Right lobe of liver (tissue), 6 donors: ENCODE measurements around the gene ASZ1. TPM values are rescaled to one million over a fixed set of nuclear protein-coding genes. Genes with fewer than 3 reads are reported as not detected.
"Not testable (repeated sequence)": the region's sequence is repeated elsewhere in the genome, so short reads cannot be mapped to it uniquely, and the experiment has no call there.

Experiments used
- ATAC-seq, 4 donors: fragments of 200-7000 bp; cut with Tn5 transposase; one replicate each; pipeline ENCODE4 v1.9.1; 2020; ENCODE audit warnings: mild to moderate bottlenecking in 4 of 4, moderate library complexity in 4 of 4
- DNase-seq, 3 donors: peaks; one replicate each; pipeline ENCODE4 v3.0.0-alpha.2; 2020
- H3K27ac ChIP-seq, 3 donors: fragments of 200-600 bp; one replicate each; pipeline ENCODE4 v1.8.0; 2022
- H3K27me3 ChIP-seq, 2 donors: fragments of 200-600 bp; one replicate each; pipeline ENCODE4 v1.8.0; 2022
- H3K36me3 ChIP-seq, 4 donors: fragments of 200-600 bp; sonication (generic) in 1 of 4; one replicate each; pipeline versions ENCODE4 v1.5.1 to v1.8.0; 2017 to 2022; ENCODE audit warnings: control low read depth in 1 of 4
- H3K4me1 ChIP-seq, 4 donors: fragments of 200-600 bp; sonication (generic) in 1 of 4; one replicate each; pipeline versions ENCODE4 v1.5.1 to v1.8.0; 2017 to 2022; ENCODE audit warnings: control low read depth in 1 of 4
- H3K4me3 ChIP-seq, 3 donors: fragments of 200-600 bp; one replicate each; pipeline ENCODE4 v1.8.0; 2022
- H3K9me3 ChIP-seq, 4 donors: fragments of 200-600 bp; sonication (generic) in 1 of 4; one replicate each; pipeline versions ENCODE4 v1.5.1 to v1.8.0; 2017 to 2022; ENCODE audit warnings: control low read depth in 1 of 4
- CTCF ChIP-seq, 4 donors: fragments of 200-600 bp in 3 of 4; fragments of 450-650 bp in 1 of 4; IDR thresholded peaks; one replicate each; pipeline versions ENCODE4 v1.5.1 to v1.8.0; 2016 to 2022; ENCODE audit warnings: antibody characterized with exemption in 4 of 4, mild to moderate bottlenecking in 2 of 4
- POLR2A ChIP-seq: fragments of 450-650 bp; IDR thresholded peaks from one replicate; pipeline ENCODE4 v1.6.1; 2017; ENCODE audit warnings: antibody characterized with exemption, mild to moderate bottlenecking
- WGBS: methylation state at CpG from one replicate; pipeline ENCODE4 v1.1.6; 2018; ENCODE audit warnings: low coverage, low lambda C conversion rate; ENCODE audit not compliant: insufficient coverage; ENCODE audit errors: missing lambda C conversion rate; 5-methylcytosine and 5-hydroxymethylcytosine counted together
- intact Hi-C, 2 donors: fragments of 100-400 bp; cut with DNase I; formaldehyde crosslinking; loops; one replicate each; pipeline versions ENCODE4 v1.11.2 to v1.14.1; 2022
- total RNA-seq, 6 experiments: library from RNA; depleted of rRNA in 2 of 6; stranded (reverse); fragments of >200 nt in 2 of 6; fragmentation: NEBNext Ultra II Directional in 3 of 6; extraction: Animal tissue kit (Norgen Biotek cat#: 25700) in 3 of 6; gene quantifications; one replicate each; pipeline versions ENCODE4 v1.1.0 to v1.2.4, GENCODE V29; 2016 to 2023
- donor health status: DM: no; HTN: yes; CAD: no.
- donor health status: DM: no; HTN: no; CAD: no.
- donor health status: DM: no; HTN: no; CAD: no.
- donor health status: DM: no; HTN: yes; CAD: no.
- donor health status: DM: no; HTN: yes; CAD: no.

ASZ1 gene
- total RNA-seq, 6 experiments from 2014 or later, result not detected

- DNase-seq (no peak), ATAC-seq (no peak)
- H3K4me1 ChIP-seq, result no peaks in the 10 kb centered on the region
- 76% methylated on average over 2 of the region's 2 CpGs for WGBS
- no peak overlapping the region for H3K27ac ChIP-seq
- H3K4me3 ChIP-seq, result no peak overlapping the region
- TF ChIP-seq CTCF (IDR thresholded peaks at IDR 0.05) (no peak), POLR2A (no peak)
- H3K9me3 ChIP-seq, result no peaks in the 10 kb centered on the region
- no peaks in the 10 kb centered on the region for H3K27me3 ChIP-seq
- intact Hi-C loops, result no loop called here
- no peaks in the 10 kb centered on the region for H3K36me3 ChIP-seq
Observed at GRCh38 chr7:117468174-117468573, 40.9 kb upstream of the ASZ1 start.

- H3K36me3 ChIP-seq, ATAC-seq, H3K4me3 ChIP-seq, intact Hi-C loops, H3K4me1 ChIP-seq, H3K9me3 ChIP-seq, H3K27me3 ChIP-seq, DNase-seq, H3K27ac ChIP-seq: not testable (repeated sequence)
- WGBS, result 81% methylated on average over 2 of the region's 4 CpGs
Observed at GRCh38 chr7:117460815-117461214, 33.5 kb upstream of the ASZ1 start.

- ATAC-seq (no peak), DNase-seq (no peak)
- no peak overlapping the region for H3K27ac ChIP-seq
- no peaks in the 10 kb centered on the region for H3K36me3 ChIP-seq
- H3K9me3 ChIP-seq, result no peaks in the 10 kb centered on the region
- no peak overlapping the region for H3K4me3 ChIP-seq
- intact Hi-C loops, result no loop called here
- TF ChIP-seq CTCF (IDR thresholded peaks at IDR 0.05) (no peak), POLR2A (no peak)
- H3K4me1 ChIP-seq, result no peaks in the 10 kb centered on the region
- H3K27me3 ChIP-seq, result no peaks in the 10 kb centered on the region
Observed at GRCh38 chr7:117459735-117460134, 32.4 kb upstream of the ASZ1 start.

GRCh38 chr7:117458977-117459583, 31.8 kb upstream of the ASZ1 start:
- no peak for TF ChIP-seq POLR2A
- peak; percentile 60 to 76 (median 68) for TF ChIP-seq CTCF (IDR thresholded peaks at IDR 0.05)
- intact Hi-C loops, result no loop called here
- ATAC-seq (peak; percentile 35 to 69 (median 62)), DNase-seq (no peak)
- Histone ChIP-seq H3K9me3 (no peaks in the 10 kb centered on the region), H3K4me1 (no peaks in the 10 kb centered on the region), H3K4me3 (no peak overlapping the region), H3K27me3 (no peaks in the 10 kb centered on the region), H3K27ac (no peak overlapping the region), H3K36me3 (no peaks in the 10 kb centered on the region)
- WGBS, result 30% methylated on average over 3 of the region's 3 CpGs

- ATAC-seq (no peak), DNase-seq (no peak)
- intact Hi-C loops, result no loop called here
- WGBS, result 58% methylated on average over 2 of the region's 2 CpGs
- H3K4me3 ChIP-seq, result no peak overlapping the region
- TF ChIP-seq POLR2A, result no peak
- H3K27ac ChIP-seq, result no peak overlapping the region
- H3K27me3 ChIP-seq, result no peaks in the 10 kb centered on the region
- H3K36me3 ChIP-seq, result no peaks in the 10 kb centered on the region
- no peaks in the 10 kb centered on the region for H3K4me1 ChIP-seq
- no peaks in the 10 kb centered on the region for H3K9me3 ChIP-seq
Observed at GRCh38 chr7:117448655-117449054, 21.4 kb upstream of the ASZ1 start.
